ENCODE measurements around the gene TRIM60.

GRCh38 chr4:165016971-165017370, 14.8 kb upstream of the TRIM60 start:
- TF ChIP-seq CTCF (IDR thresholded peaks at IDR 0.05), result no peak
- no peak for TF ChIP-seq POLR2A (IDR thresholded peaks at IDR 0.05)
- no peak for TF ChIP-seq EP300 (IDR thresholded peaks at IDR 0.05)
